Activated B cell treated with CpG ODN at 0.5 μM for 24 hours (primary cell): ENCODE measurements around the gene IPP. TPM values are rescaled to one million over a fixed set of nuclear protein-coding genes. Genes with fewer than 3 reads are reported as not detected.
"Not testable (repeated sequence)": the region's sequence is repeated elsewhere in the genome, so short reads cannot be mapped to it uniquely, and the experiment has no call there.

Experiments
- ATAC-seq: fragments of 200-7000 bp; cut with Tn5 transposase; one replicate; pipeline ENCODE4 v1.10.0; 2021; ENCODE audit warnings: low read depth, mild to moderate bottlenecking, moderate library complexity
- CTCF ChIA-PET: fragments of 350-600 bp; sonication (Branson Sonifier 250); formaldehyde crosslinking; loops from one replicate; lab custom pipeline; 2021; ENCODE audit warnings: antibody characterized with exemption; lab: Charles Lee
- POLR2A ChIA-PET: fragments of 350-600 bp; sonication (Branson Sonifier 250); formaldehyde crosslinking; loops from one replicate; lab custom pipeline; 2021; ENCODE audit warnings: antibody characterized with exemption; lab: Charles Lee
- DNase-seq: peaks from one replicate; pipeline ENCODE4 v3.0.0; 2022
- H3K27ac Mint-ChIP-seq: one replicate; pipeline ENCODE4 v1.8.0; 2020; ENCODE audit warnings: mixed read lengths
- H3K27me3 Mint-ChIP-seq: one replicate; pipeline ENCODE4 v1.8.0; 2021; ENCODE audit warnings: mixed read lengths
- H3K36me3 Mint-ChIP-seq: one replicate; pipeline ENCODE4 v1.8.0; 2021; ENCODE audit warnings: low read depth, mixed read lengths
- H3K4me1 Mint-ChIP-seq: one replicate; pipeline ENCODE4 v1.8.0; 2021; ENCODE audit warnings: mixed read lengths
- H3K4me3 Mint-ChIP-seq: one replicate; pipeline ENCODE4 v1.8.0; 2020; ENCODE audit warnings: mild to moderate bottlenecking, mixed read lengths
- H3K9me3 Mint-ChIP-seq: one replicate; pipeline ENCODE4 v1.8.0; 2020; ENCODE audit warnings: mixed read lengths
- CTCF ChIP-seq: fragments of 200-600 bp; IDR thresholded peaks from one replicate; pipeline ENCODE4 v1.8.0; 2022; ENCODE audit warnings: antibody characterized with exemption, mild to moderate bottlenecking
- intact Hi-C: fragments of 100-400 bp; cut with micrococcal nuclease; formaldehyde crosslinking; loops from one replicate; pipeline ENCODE4 v1.15.1; 2024
- total RNA-seq: library from RNA; stranded (reverse); gene quantifications from 2 replicates; pipeline ENCODE4 v1.2.3, GENCODE V29; 2022

Gene IPP
- total RNA-seq, 1 donor from 2014 or later = 11.4 TPM

DNA sequence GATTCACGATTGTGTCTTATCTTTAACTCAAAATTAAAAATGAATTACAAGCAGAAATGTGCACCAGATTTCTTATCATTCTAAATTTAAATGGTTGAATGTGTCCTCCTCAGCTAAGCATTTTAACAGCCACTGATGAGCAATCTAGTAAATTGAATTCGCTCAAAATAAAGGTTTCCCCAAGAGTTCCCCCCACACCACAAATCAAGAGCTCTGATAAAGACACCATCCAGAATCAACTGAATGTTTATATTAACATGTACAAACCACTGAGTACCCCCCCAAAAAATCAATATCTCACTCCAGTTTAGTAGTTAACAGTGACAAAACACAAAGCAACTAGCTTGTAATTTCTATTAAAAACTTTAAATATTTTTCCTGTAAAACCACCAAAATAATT lies 66.1 kb downstream of the IPP start:
- Mint-ChIP-seq H3K4me1 (peaks cover 66% of the 10 kb centered on the region), H3K4me3 (peak overlapping the region; percentile 99), H3K27ac (no peak overlapping the region), H3K27me3 (no peaks in the 10 kb centered on the region), H3K36me3 (peaks cover 39% of the 10 kb centered on the region), H3K9me3 (no peaks in the 10 kb centered on the region)
- POLR2A ChIA-PET = no interaction called here
- DNase-seq (no peak), ATAC-seq (no peak)
- TF ChIP-seq CTCF = no peak
- intact Hi-C loops = loop anchor here (10.0 kb wide), 1 partner anchor 660 kb away; the partner anchor contains the start of gene NSUN4
- CTCF ChIA-PET = interaction anchor here (1.0 kb wide), 1 partner anchor 20 kb away, joined by 3 read pairs; no protein-coding TSS in a partner anchor

- Mint-ChIP-seq H3K27ac (no peak overlapping the region), H3K4me3 (no peak overlapping the region), H3K27me3 (no peaks in the 10 kb centered on the region), H3K4me1 (peaks cover 69% of the 10 kb centered on the region), H3K9me3 (no peaks in the 10 kb centered on the region), H3K36me3 (peaks cover 32% of the 10 kb centered on the region)
- intact Hi-C loops = loop anchor here (10.0 kb wide), 1 partner anchor 662 kb away; the partner anchor contains the start of gene NSUN4
- CTCF ChIA-PET = no interaction called here
- TF ChIP-seq CTCF = no peak
- DNase-seq (no peak), ATAC-seq (no peak)
- POLR2A ChIA-PET = interaction anchor here (0.7 to 2.0 kb wide), 2 partner anchors 98 to 197 kb away, joined by 3 to 4 read pairs; no protein-coding TSS in a partner anchor
Observed at GRCh38 chr1:45682942-45683341, 67.5 kb downstream of the IPP start.

- no peaks in the 10 kb centered on the region for H3K27me3 Mint-ChIP-seq
- CTCF ChIA-PET = no interaction called here
- TF ChIP-seq CTCF = no peak
- ATAC-seq = no peak
- POLR2A ChIA-PET = no interaction called here
- H3K36me3 Mint-ChIP-seq = peaks cover 16% of the 10 kb centered on the region
- no peak for DNase-seq
- H3K27ac Mint-ChIP-seq = no peak overlapping the region
- no peaks in the 10 kb centered on the region for H3K9me3 Mint-ChIP-seq
- peaks cover 77% of the 10 kb centered on the region for H3K4me1 Mint-ChIP-seq
- H3K4me3 Mint-ChIP-seq = no peak overlapping the region
- intact Hi-C loops = no loop called here
Observed at GRCh38 chr1:45679123-45679522, 71.3 kb downstream of the IPP start.

- Mint-ChIP-seq H3K36me3 (peaks cover 18% of the 10 kb centered on the region), H3K9me3 (no peaks in the 10 kb centered on the region), H3K27me3 (no peaks in the 10 kb centered on the region), H3K4me3 (no peak overlapping the region), H3K27ac (no peak overlapping the region), H3K4me1 (peaks cover 83% of the 10 kb centered on the region)
- POLR2A ChIA-PET = interaction anchor here (0.5 kb wide), 1 partner anchor 953 kb away, joined by 12 read pairs; no protein-coding TSS in a partner anchor
- no peak for TF ChIP-seq CTCF
- ATAC-seq (no peak), DNase-seq (no peak)
- intact Hi-C loops = no loop called here
- CTCF ChIA-PET = no interaction called here
Observed at GRCh38 chr1:45678489-45678888, 72.0 kb downstream of the IPP start.

DNA sequence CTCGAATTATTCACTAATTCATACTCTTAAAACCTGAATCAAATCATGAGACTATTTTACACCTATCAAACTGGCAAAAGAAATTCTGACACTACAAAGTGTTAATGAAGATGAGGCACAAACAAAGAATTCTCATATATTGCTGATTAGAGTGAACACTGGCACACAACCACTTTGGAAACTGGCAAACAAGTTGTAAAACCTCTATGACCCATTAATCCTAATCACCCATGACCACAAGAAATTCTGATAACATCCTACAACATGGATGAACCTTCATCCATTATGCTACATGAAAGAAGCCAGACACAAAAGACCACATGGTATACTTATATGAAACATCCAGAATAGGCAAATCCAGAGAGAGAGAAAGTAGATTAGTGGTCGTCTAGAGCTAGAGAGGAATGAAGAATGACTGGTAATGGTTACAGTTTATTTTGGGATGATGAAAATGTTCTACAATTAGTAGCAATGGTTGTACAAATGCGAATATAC lies 72.7 kb downstream of the IPP start:
- CTCF ChIA-PET = no interaction called here
- POLR2A ChIA-PET = interaction anchor here (1.5 kb wide), 1 partner anchor 8 kb away, joined by 5 read pairs; the partner anchor contains the start of gene GPBP1L1
- H3K36me3 Mint-ChIP-seq = peaks cover 22% of the 10 kb centered on the region

DNA sequence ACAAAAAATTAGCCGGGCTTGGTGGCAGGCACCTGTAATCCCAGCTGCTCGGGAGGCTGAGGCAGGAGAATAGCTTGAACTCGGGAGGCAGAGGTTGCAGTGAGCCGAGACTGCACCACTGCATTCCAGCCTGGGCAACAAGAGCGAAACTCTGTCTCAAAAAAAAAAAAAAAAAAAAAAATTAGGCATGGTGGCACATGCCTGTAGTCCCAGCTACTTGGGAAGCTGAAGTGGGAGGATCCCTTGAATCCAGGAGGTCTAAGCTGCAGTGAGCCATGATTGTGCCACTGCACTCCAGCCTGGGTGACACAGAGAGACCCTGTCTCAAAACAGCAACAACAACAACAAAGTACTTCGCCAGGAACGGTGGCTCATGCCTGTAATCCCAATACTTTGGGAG lies 73.9 kb downstream of the IPP start:
- H3K9me3 Mint-ChIP-seq, H3K4me3 Mint-ChIP-seq, DNase-seq, intact Hi-C loops, ATAC-seq, H3K27me3 Mint-ChIP-seq, CTCF ChIA-PET, H3K27ac Mint-ChIP-seq: not testable (repeated sequence)
- H3K4me1 Mint-ChIP-seq = peaks cover 81% of the 10 kb centered on the region
- peaks cover 26% of the 10 kb centered on the region for H3K36me3 Mint-ChIP-seq
- POLR2A ChIA-PET = interaction anchor here (0.7 to 1.5 kb wide), 3 partner anchors 9 to 142 kb away, joined by 5 to 12 read pairs (median 11); partner anchors contain the start of gene GPBP1L1

More for the DNA sequence above, 72.7 kb downstream of the IPP start:
- TF ChIP-seq CTCF = no peak
- H3K9me3 Mint-ChIP-seq = no peaks in the 10 kb centered on the region
- no peak for DNase-seq
- no peaks in the 10 kb centered on the region for H3K27me3 Mint-ChIP-seq
- no peak for ATAC-seq
- peaks cover 88% of the 10 kb centered on the region for H3K4me1 Mint-ChIP-seq
- H3K4me3 Mint-ChIP-seq = no peak overlapping the region
- intact Hi-C loops = no loop called here
- H3K27ac Mint-ChIP-seq = no peak overlapping the region
